SKM-1 treated with dmso at 0.1 percent for 144 hours (cell line): Measurements from ENCODE around the gene MFN2.
"Not testable (repeated sequence)": the region's sequence is repeated elsewhere in the genome, so short reads cannot be mapped to it uniquely, and the experiment has no call there.

Experiments
- DNase-seq: peaks from one replicate; lab custom pipeline; 2025; ENCODE audit not compliant: unreplicated experiment; lab: John Stamatoyannopoulos, UW

Gene MFN2

GRCh38 chr1:11997081-11997850, 17.0 kb downstream of the MFN2 start:
- DNase-seq = no peak

DNA sequence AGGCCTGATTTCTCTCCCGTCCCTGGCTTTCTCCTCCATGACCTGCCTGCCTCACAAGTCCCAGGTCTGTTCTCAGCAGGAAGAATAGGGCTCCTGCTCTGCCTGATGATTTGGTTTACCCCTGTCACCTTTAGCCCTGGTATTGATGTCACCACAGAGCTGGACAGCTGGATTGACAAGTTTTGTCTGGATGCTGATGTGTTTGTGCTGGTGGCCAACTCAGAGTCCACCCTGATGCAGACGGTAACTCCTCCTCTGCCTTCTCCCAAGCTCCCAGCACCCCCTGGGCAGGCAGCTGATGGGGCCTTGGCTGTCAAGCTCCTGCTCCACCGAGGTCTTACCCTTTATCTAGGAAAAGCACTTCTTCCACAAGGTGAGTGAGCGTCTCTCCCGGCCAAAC, 18.4 kb downstream of the MFN2 start:
- DNase-seq = no peak

DNA sequence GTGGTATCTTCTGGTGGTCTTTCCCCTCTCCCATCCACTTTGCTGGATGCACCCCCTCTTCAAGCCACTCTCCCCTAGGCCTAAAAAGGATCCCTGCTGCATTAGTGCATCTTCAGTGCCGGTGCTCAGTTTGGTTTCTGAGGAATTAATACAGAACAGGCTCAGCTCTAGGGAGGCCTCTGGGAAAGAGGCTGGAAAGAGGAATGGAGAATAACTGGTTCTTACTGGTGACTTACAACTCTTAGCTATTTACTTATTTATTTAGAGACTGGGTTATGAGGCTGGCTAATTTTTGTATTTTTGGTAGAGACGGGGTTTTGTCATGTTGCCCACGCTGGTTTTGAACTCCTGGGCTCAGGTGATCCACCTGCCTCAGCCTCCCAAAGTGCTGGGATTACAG, 19.0 kb downstream of the MFN2 start:
- DNase-seq = no peak

DNA sequence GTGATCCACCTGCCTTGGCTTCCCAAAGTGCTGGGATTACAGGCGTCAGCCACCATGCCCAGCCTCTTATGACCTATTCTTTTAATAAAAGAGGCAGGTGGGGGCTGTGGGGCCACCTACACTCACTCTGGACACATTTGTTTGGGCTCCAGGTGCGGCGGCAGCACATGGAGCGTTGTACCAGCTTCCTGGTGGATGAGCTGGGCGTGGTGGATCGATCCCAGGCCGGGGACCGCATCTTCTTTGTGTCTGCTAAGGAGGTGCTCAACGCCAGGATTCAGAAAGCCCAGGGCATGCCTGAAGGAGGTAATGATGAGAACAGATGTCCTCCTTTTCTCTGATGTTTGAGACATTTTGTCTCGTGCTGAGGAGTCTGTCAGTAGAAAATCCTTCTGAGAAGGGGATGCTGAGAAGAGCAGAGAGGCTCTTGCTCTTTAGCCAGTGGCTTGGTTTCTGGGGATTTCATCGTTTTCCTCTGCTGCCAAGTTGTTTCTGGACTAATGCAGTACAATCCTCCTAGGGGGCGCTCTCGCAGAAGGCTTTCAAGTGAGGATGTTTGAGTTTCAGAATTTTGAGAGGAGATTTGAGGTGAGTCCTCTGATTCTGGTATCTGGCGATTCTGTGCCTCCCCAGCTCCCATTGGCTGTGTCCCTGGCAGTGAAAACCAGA, 21.1 kb downstream of the MFN2 start:
- peak; percentile 36 for DNase-seq

DNA sequence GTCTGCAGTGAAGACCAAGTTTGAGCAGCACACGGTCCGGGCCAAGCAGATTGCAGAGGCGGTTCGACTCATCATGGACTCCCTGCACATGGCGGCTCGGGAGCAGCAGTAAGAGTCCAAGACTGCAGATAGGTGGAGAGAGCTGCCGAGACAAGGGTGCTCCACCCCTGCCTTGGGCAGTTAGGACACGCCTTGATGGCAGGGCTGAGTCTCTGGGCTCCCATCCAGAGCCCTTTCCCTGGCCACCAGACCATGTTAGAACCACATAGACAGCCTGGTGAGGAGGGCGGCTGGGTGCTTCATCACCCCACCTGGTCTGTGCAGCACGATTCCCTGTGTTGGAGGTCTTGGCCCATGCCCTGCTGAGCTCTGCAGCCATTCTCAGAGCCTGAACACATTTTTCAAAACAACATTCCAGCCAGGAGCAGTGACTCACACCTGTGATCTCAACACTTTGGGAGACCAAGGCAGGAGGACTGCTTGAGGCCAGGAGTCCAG, 21.8 kb downstream of the MFN2 start:
- DNase-seq = no peak

DNA sequence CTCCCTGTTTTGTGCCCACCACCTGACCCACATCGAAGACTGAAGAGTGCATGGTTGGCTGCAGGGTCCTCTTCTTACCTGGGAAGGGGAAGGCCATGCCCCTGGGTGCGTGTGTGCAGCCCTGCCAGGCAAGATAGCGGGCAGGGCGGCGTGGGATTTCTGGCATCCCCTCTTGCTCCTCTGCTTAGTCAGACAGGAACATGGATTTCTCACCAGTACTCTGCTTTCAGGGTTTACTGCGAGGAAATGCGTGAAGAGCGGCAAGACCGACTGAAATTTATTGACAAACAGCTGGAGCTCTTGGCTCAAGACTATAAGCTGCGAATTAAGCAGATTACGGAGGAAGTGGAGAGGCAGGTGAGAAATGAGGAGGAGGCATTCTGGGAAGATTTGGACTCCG, 23.5 kb downstream of the MFN2 start:
- no peak for DNase-seq

DNA sequence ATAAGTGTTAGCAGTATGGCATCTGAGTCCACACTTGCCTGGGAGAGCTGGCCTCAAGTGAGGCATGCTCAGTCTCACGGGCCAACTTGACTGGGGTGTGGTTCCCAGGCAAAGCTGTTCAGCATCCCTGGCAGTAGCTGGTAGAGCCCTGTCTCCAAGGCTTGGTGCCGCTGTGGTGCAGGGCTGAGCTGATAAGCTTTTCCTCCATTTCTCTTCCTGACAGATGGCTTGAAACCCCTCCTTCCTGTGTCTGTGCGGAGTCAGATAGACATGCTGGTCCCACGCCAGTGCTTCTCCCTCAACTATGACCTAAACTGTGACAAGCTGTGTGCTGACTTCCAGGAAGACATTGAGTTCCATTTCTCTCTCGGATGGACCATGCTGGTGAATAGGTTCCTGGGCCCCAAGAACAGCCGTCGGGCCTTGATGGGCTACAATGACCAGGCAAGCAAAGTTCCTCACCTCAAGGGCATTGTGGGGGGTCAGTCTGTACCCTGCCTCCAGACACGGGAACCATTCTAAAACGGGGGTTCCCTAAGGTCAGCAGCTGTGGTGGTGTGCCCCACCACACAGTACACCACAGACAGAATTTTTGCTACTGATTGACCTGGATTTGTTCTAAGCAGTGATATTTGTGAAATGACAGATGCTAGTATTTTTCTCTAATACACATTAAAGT, 25.4 kb downstream of the MFN2 start:
- no peak for DNase-seq

- DNase-seq = no peak
Measured at GRCh38 chr1:12006167-12006921, 26.1 kb downstream of the MFN2 start.

- no peak for DNase-seq
Measured at GRCh38 chr1:12007204-12007603, 27.0 kb downstream of the MFN2 start.

DNA sequence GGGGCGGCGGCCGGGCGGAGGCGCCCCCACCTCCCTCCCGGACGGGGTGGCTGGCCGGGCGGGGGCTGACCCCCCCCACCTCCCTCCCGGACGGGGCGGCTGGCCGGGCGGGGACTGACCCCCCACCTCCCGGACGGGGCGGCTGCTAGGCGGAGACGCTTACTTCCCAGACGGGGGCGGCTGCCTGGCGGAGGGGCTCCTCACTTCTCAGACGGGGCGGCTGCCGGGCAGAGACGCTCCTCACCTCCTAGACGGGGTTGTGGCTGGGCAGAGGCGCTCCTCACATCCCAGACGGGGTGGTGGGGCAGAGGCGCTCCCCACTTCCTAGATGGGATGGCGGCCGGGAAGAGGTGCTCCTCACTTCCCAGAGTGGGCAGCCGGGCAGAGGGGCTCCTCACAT, 28.1 kb downstream of the MFN2 start:
- not testable (repeated sequence) for DNase-seq

DNA sequence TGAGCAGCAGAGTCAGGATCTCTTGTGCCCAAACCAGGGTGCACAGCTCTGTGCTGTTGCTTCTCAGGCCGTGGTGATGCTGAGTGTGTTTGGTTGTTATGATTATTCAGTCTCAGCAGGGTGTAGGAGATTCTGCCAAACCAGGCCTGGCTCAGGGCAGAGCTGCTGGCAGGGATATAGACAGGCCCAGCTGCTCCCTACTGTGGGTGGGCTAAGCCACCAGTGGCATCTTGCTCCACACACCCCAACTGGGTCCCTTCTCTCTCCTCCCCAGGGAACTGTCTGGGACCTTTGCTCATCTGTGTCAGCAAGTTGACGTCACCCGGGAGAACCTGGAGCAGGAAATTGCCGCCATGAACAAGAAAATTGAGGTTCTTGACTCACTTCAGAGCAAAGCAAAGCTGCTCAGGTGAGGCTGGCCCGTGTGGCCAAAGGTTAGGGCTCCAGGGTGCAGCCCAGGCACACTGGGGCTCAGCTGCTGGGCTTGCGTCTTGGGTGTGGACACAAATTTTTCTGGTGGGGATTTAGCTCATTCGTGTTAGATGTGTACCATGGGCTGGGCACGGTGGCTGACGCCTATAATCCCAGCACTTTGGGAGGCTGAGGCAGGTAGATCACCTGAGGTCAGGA, 29.2 kb downstream of the MFN2 start:
- no peak for DNase-seq

- no peak for DNase-seq
Measured at GRCh38 chr1:12010746-12011570, 30.7 kb downstream of the MFN2 start.

- DNase-seq = no peak
Measured at GRCh38 chr1:12011998-12012397, 31.8 kb downstream of the MFN2 start.

- no peak for DNase-seq
Measured at GRCh38 chr1:12012560-12013316, 32.5 kb downstream of the MFN2 start.

- DNase-seq = no peak
Measured at GRCh38 chr1:12014141-12014991, 34.1 kb downstream of the MFN2 start.

DNA sequence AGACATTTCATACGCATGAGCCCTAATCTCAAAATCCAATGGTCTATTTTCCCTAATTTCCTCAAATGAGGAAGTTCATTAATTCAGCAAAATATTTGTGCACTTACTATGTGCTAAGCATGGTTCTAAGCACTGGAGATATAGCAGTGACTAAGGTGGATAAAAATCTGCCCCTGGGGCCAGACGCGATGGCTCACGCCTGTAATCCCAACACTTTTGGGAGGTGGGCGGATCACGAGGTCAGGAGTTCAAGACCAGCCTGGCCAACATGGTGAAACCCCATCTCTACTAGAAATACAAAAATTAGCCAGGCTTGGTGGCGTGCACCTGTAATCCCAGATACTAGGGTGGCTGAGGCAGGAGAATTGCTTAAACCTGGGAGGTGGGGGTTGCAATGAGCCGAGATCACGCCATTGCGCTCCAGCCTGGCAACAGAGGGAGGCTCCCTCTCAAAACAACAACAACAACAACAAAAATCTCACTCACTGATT, 34.8 kb downstream of the MFN2 start:
- DNase-seq = no peak

- no peak for DNase-seq
Measured at GRCh38 chr1:12015499-12015898, 35.3 kb downstream of the MFN2 start.

GRCh38 chr1:12016182-12016581, 35.9 kb downstream of the MFN2 start:
- DNase-seq = no peak
